ENCODE results near the gene CHD3. TPM values are rescaled to one million over a fixed set of nuclear protein-coding genes. Genes with fewer than 3 reads are reported as not detected.

Gene CHD3
- total RNA-seq, 1 donor from 2014 or later, result 339 TPM

DNA sequence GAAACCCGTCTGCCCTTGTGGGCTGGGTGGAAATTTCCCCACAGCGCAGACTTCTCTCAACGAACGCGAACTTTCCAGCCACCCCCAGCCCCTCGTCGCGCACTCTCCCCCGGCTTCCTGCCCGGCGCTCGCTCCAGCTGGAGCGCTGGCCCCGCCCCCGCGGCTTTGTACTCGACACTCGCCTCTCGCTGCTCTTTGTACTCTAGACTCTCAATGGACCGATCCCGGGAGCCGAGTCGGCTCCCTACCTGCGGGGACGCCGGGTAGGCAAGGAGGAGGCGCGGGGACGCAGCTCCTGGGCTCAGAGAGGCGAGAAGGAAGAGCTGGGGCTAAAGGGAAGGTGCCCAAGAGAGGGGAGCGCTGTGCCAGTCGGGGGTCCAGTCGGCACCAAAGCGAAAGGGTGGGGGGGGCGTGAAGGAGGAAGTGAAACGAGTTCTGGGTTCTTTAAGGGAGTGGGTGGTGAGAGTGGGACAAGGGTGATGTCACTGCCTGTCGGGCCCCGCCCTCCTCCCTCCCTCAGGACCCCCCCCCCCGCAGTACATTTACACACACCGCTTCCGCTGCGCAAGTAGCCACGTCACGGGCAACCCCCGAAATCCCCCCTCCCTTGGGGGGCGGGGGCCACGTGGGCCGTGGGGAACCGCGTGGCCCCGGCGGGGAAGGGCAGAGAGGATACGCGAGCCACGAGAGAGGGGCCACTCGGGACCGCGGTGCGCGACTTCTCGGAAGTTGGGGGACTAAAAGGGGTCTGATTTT, 44.9 kb upstream of the CHD3 start:
- Mint-ChIP-seq H3K4me3 (peak overlapping the region; percentile 95), H3K4me1 (peaks cover 43% of the 10 kb centered on the region), H3K27me3 (ENCODE audit: low read depth) (no peaks in the 10 kb centered on the region), H3K36me3 (peaks cover 6% of the 10 kb centered on the region), H3K9me3 (no peaks in the 10 kb centered on the region), H3K27ac (peak overlapping the region; percentile 99)
- DNase-seq (ENCODE audit: low spot score in 2 of 2, unreplicated experiment in 2 of 2), result peak in 1 of 2 experiments; percentile 82
- TF ChIP-seq, protein P1, sequence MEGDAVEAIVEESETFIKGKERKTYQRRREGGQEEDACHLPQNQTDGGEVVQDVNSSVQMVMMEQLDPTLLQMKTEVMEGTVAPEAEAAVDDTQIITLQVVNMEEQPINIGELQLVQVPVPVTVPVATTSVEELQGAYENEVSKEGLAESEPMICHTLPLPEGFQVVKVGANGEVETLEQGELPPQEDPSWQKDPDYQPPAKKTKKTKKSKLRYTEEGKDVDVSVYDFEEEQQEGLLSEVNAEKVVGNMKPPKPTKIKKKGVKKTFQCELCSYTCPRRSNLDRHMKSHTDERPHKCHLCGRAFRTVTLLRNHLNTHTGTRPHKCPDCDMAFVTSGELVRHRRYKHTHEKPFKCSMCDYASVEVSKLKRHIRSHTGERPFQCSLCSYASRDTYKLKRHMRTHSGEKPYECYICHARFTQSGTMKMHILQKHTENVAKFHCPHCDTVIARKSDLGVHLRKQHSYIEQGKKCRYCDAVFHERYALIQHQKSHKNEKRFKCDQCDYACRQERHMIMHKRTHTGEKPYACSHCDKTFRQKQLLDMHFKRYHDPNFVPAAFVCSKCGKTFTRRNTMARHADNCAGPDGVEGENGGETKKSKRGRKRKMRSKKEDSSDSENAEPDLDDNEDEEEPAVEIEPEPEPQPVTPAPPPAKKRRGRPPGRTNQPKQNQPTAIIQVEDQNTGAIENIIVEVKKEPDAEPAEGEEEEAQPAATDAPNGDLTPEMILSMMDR (IDR thresholded peaks at IDR 0.05; ENCODE audit: unreplicated experiment), result no peak

DNA sequence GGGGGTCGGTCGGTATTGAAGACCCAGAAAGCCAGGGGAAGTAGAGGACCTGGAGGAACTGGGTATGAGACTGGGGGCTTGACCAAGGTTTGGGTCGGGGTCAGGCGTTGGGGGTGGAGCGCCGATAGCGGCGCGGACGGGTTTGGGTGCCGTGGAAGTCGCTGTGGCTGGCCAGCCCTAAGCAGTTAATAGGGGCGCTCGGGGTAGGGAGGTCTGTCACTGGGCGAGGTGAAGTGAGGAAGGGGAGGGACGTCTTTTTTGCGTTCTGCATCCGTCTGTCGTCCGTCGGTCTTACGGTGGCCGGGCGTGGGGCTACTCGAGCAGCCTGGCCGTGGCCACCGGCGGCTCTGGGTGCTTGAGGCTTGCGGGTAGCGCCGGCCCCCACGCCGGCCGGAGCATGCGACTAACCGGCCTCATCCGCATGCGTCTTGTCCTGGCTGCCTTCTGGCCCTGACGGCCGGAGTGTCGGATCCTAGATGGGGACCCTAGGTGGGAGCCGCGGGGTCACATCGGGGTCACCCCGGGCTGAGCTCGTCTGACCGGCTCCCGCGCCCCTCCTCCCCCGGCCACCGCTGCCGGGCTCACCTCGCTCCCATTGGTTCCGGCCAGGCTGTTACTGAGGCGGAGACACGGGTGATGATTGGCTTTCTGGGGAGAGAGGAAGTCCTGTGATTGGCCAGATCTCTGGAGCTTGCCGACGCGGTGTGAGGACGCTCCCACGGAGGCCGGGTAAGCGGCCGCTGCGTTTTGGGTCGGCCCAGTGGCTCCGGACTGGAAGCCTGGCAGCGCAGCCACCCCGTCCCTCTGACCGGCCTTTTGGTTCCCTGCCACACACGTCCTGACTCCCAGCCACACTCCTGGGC, 44.1 kb upstream of the CHD3 start:
- Mint-ChIP-seq H3K27me3 (ENCODE audit: low read depth) (no peaks in the 10 kb centered on the region), H3K4me3 (peak overlapping the region; percentile 95), H3K27ac (peak overlapping the region; percentile 99), H3K9me3 (no peaks in the 10 kb centered on the region), H3K36me3 (peaks cover 9% of the 10 kb centered on the region), H3K4me1 (peaks cover 34% of the 10 kb centered on the region)
- TF ChIP-seq, protein P1 (IDR thresholded peaks at IDR 0.05; ENCODE audit: unreplicated experiment), result no peak
- peak; percentile 74 to 83 for DNase-seq (ENCODE audit: low spot score in 2 of 2, unreplicated experiment in 2 of 2)

DNA sequence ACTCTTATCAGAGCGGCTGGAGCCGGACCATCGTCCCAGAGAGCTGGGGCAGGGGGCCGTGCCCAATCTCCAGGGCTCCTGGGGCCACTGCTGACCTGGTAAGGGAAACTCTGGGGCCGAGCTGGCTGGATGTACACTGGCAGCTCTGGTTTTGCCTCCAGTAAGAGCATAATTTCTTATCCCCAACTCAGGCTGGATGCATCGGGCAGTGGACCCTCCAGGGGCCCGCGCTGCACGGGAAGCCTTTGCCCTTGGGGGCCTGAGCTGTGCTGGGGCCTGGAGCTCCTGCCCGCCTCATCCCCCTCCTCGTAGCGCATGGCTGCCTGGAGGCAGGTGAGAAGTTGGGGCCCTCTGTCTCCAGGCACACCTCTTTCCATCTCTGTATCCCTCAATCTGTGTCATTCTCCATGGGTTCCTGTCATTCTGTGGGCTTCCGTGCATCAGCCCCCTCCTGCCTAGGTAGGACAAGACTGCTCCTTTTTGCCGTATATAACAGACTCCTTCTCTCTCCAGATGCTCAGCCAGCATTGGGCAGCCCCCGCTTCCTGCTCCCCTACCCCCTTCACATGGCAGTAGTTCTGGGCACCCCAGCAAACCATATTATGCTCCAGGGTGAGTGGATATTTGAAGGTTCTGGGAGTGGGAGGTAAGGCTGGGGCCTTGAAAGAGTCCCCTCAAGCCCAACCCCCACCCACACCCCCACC, 43.1 kb upstream of the CHD3 start:
- DNase-seq (ENCODE audit: low spot score in 2 of 2, unreplicated experiment in 2 of 2), result no peak
- peak overlapping the region; percentile 95 for H3K4me3 Mint-ChIP-seq
- peaks cover 25% of the 10 kb centered on the region for H3K4me1 Mint-ChIP-seq
- H3K9me3 Mint-ChIP-seq, result no peaks in the 10 kb centered on the region
- H3K27me3 Mint-ChIP-seq (ENCODE audit: low read depth), result no peaks in the 10 kb centered on the region
- peak overlapping the region; percentile 99 for H3K27ac Mint-ChIP-seq
- TF ChIP-seq, protein P1 (IDR thresholded peaks at IDR 0.05; ENCODE audit: unreplicated experiment), result no peak
- peaks cover 11% of the 10 kb centered on the region for H3K36me3 Mint-ChIP-seq

DNA sequence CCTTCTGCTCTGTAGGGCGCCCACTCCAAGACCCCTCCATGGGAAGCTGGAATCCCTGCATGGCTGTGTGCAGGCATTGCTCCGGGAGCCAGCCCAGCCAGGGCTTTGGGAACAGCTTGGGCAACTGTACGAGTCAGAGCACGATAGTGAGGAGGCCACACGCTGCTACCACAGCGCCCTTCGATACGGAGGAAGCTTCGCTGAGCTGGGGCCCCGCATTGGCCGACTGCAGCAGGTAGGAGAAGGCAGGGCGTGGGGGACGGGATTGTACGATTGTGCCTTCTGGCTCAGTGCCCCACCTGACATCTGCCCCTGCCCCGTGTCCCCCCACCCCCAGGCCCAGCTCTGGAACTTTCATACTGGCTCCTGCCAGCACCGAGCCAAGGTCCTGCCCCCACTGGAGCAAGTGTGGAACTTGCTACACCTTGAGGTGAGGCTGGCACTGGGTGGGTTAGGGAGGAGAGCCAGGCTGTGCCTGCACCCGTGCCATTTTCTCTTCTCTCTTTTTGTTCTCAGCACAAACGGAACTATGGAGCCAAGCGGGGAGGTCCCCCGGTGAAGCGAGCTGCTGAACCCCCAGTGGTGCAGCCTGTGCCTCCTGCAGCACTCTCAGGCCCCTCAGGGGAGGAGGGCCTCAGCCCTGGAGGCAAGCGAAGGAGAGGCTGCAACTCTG, 42.4 kb upstream of the CHD3 start:
- DNase-seq (ENCODE audit: low spot score in 2 of 2, unreplicated experiment in 2 of 2), result no peak
- Mint-ChIP-seq H3K4me1 (peaks cover 18% of the 10 kb centered on the region), H3K36me3 (peaks cover 12% of the 10 kb centered on the region), H3K4me3 (no peak overlapping the region), H3K27me3 (ENCODE audit: low read depth) (no peaks in the 10 kb centered on the region), H3K9me3 (no peaks in the 10 kb centered on the region), H3K27ac (no peak overlapping the region)
- TF ChIP-seq, protein P1 (IDR thresholded peaks at IDR 0.05; ENCODE audit: unreplicated experiment), result no peak

Measured in mesothelial cell of epicardium (in vitro differentiated cells).